ENCODE measurements around the gene NAMPT. TPM values are rescaled to one million over a fixed set of nuclear protein-coding genes. Genes with fewer than 3 reads are reported as not detected.

Gene NAMPT
- total and polyA plus RNA-seq, 4 donors, result 37.0 to 146 (median 53.7) TPM

DNA sequence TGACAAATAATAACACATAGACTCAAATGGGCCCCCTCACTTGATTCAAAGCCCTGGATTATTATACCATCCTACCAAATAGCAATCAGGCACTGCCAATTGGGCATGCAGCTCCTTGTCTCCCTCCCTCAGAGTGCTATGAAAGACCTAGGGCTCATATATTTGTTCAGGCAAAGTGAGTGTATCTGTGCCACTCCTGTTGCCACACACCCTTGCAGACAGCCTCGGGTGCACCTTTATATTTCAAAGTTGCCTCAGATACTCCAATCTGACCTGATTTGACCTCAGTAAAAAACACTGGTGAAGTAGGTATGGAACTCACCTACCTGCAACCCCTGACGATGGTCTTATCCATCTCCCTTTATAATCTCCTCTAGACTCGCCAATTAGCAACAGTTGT is 3.0 kb upstream of the NAMPT start:
- WGBS (ENCODE audit: insufficient coverage), result no CpG with 5 or more reads among the region's 3 CpGs

GRCh38 chr7:106285855-106286492 is 1.2 kb upstream of the NAMPT start:
- peak overlapping the region; percentile 95 for H3K27ac ChIP-seq (ENCODE audit: low read depth, low read length)
- WGBS (ENCODE audit: insufficient coverage), result 20% methylated on average over 3 of the region's 14 CpGs
- H3K36me3 ChIP-seq (ENCODE audit: control insufficient read depth, insufficient read depth, low read length), result no peaks in the 10 kb centered on the region
- H3K27me3 ChIP-seq (ENCODE audit: control insufficient read depth, insufficient read depth, low read length), result no peaks in the 10 kb centered on the region
- H3K4me1 ChIP-seq (ENCODE audit: control insufficient read depth, insufficient read depth, low read length), result peaks cover 3% of the 10 kb centered on the region
- H3K9me3 ChIP-seq (ENCODE audit: control insufficient read depth, insufficient read depth, low read length), result no peaks in the 10 kb centered on the region
- peak in 2 of 6 donors; percentile 1 to 7 for DNase-seq (ENCODE audit: low read depth in 4 of 6, low spot score in 6 of 6)
- peak overlapping the region; percentile 85 for H3K4me3 ChIP-seq (ENCODE audit: low read depth, low read length)

More for the DNA sequence above, 3.0 kb upstream of the NAMPT start:
- H3K9me3 ChIP-seq (ENCODE audit: control insufficient read depth, insufficient read depth, low read length), result no peaks in the 10 kb centered on the region
- no peak overlapping the region for H3K4me3 ChIP-seq (ENCODE audit: low read depth, low read length)
- peaks cover 3% of the 10 kb centered on the region for H3K4me1 ChIP-seq (ENCODE audit: control insufficient read depth, insufficient read depth, low read length)
- DNase-seq (ENCODE audit: low read depth in 4 of 6, low spot score in 6 of 6), result no peak
- no peaks in the 10 kb centered on the region for H3K36me3 ChIP-seq (ENCODE audit: control insufficient read depth, insufficient read depth, low read length)
- H3K27ac ChIP-seq (ENCODE audit: low read depth, low read length), result no peak overlapping the region
- H3K27me3 ChIP-seq (ENCODE audit: control insufficient read depth, insufficient read depth, low read length), result no peaks in the 10 kb centered on the region

DNA sequence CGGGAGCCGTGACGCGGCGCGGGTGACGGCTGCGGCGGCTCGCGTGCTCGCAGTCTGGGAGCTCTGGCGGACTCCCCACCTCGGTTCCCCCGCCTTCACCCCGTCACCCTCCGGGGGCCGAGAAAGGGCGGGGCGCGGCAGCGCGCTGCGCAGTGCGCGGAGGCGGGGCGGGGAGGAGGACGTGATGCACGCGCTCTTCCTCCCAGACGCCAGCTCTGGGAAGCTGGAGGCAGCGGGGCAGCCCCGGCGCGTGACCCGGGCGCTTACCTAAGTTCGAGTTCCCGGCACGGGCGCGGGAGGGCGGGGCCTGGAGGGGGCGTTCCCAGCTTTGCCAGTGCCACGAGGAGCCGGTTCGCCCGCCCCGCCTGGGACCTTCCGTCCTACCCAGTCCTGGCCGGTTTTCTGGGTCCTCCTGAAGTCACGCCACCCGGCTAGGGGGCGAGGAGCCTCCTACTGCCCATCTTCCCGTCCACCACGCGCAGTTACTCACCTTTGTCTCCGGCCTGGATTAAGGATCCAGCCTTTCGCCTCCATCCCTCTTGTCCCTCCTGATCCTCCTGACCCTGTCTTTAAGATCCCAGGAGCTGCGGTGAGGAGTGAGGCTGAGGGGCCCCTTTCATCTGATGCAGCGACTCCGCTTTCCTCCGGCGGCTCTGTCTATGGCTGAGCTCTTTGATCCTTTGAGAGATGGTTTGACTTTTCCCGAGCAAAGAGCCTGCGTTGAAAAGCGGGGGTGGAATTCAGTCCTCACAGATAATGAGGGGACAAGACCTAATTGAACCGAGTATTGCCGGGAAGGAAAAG is 470 bp upstream of the NAMPT start:
- Histone ChIP-seq H3K4me3 (ENCODE audit: low read depth, low read length) (peak overlapping the region; percentile 85), H3K4me1 (ENCODE audit: control insufficient read depth, insufficient read depth, low read length) (peaks cover 3% of the 10 kb centered on the region), H3K27me3 (ENCODE audit: control insufficient read depth, insufficient read depth, low read length) (no peaks in the 10 kb centered on the region), H3K36me3 (ENCODE audit: control insufficient read depth, insufficient read depth, low read length) (no peaks in the 10 kb centered on the region), H3K27ac (ENCODE audit: low read depth, low read length) (peak overlapping the region; percentile 95), H3K9me3 (ENCODE audit: control insufficient read depth, insufficient read depth, low read length) (no peaks in the 10 kb centered on the region)
- peak; percentile 87 to 98 (median 92) for DNase-seq (ENCODE audit: low read depth in 4 of 6, low spot score in 6 of 6)
- under 1% methylated on average over 67 of the region's 70 CpGs for WGBS (ENCODE audit: insufficient coverage)

DNA sequence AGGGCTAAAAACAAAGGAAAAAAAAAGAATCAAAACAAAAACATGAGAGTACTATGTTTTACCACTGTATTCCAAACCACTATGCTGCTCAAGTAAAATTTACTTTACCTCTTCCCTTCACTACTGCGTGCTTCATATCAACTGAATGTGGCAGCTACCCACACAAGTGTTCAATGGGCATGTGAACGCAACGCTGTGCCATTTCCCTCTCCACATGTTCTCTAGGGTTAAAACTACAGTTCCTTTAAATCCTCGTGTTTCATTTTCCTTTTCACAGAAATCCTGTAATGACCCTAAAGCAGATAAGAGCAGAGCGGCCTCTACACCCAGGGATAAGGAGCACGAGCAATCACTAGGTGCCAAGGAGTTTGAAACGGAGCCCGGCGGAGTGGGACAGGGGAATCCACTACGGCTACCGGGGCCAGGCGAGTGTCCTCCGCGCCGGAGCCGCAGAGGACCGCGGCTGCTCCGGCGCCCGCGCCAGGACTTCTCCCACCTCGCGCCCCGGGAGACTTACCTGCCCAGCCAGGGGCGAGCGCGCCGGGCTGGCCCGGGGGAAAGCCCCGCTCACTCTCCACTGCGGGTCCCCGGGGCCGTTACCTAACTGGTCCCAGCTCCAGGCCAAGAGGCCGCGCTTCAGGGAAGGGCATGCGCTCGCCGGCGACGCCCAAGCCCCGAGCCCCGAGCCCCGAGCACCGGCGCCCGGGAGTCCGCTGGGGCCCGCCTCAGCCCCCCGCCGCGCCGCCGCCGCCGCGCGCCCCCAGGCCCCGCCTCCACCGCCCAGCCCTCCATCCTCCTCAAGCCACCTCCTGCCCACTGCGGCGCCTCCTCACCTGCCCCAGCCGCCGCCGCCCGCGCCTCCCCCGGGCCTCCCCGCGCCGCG is 711 bp downstream of the NAMPT start:
- peaks cover 3% of the 10 kb centered on the region for H3K4me1 ChIP-seq (ENCODE audit: control insufficient read depth, insufficient read depth, low read length)
- no peaks in the 10 kb centered on the region for H3K36me3 ChIP-seq (ENCODE audit: control insufficient read depth, insufficient read depth, low read length)
- H3K27me3 ChIP-seq (ENCODE audit: control insufficient read depth, insufficient read depth, low read length), result no peaks in the 10 kb centered on the region
- peak; percentile 24 to 73 (median 38) for DNase-seq (ENCODE audit: low read depth in 4 of 6, low spot score in 6 of 6)
- H3K9me3 ChIP-seq (ENCODE audit: control insufficient read depth, insufficient read depth, low read length), result no peaks in the 10 kb centered on the region
- H3K4me3 ChIP-seq (ENCODE audit: low read depth, low read length), result peak overlapping the region; percentile 85
- H3K27ac ChIP-seq (ENCODE audit: low read depth, low read length), result peak overlapping the region; percentile 95
- under 1% methylated on average over 58 of the region's 72 CpGs for WGBS (ENCODE audit: insufficient coverage)

DNA sequence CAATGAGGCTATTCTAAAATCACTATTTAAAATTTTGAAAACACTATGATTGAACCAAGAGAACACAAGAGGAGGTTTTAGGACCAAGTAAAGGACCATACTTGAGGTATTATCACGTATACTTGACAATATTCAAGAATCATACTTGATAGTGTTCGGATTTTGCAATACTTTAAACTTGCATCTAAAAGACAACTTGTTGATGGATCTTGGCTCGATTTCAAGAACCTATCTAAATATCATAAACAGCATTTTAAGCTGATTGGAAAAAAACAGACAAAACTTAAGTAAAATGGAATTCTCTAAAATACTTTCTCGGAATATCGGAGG is 1.3 kb downstream of the NAMPT start:
- Histone ChIP-seq H3K36me3 (ENCODE audit: control insufficient read depth, insufficient read depth, low read length) (no peaks in the 10 kb centered on the region), H3K4me3 (ENCODE audit: low read depth, low read length) (peak overlapping the region; percentile 59), H3K9me3 (ENCODE audit: control insufficient read depth, insufficient read depth, low read length) (no peaks in the 10 kb centered on the region), H3K27me3 (ENCODE audit: control insufficient read depth, insufficient read depth, low read length) (no peaks in the 10 kb centered on the region), H3K27ac (ENCODE audit: low read depth, low read length) (peak overlapping the region; percentile 74), H3K4me1 (ENCODE audit: control insufficient read depth, insufficient read depth, low read length) (peaks cover 3% of the 10 kb centered on the region)
- peak in 1 of 6 donors; percentile 4 for DNase-seq (ENCODE audit: low read depth in 4 of 6, low spot score in 6 of 6)
- WGBS (ENCODE audit: insufficient coverage), result 40% methylated on average over 2 of the region's 5 CpGs

DNA sequence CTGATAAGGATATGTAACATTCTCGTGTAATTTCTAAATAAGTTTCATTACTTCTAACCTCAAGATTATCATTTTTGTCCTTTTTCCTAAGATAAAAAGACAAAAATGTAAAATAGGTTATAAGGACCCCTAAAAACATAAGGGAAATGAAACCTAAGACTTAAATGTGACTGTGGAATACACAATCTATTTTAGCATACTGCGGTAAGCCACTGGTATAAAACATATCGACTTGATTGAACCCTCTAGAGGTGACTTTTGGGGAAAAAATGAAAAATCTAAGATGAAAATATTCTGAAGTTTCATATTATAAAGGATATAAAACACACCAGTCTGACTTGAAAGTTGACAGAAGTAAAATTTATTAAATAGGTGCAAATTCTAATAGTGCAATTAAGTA is 1.9 kb downstream of the NAMPT start:
- whole genome bisulfite sequencing (ENCODE audit: insufficient coverage), result no CpG with 5 or more reads among the region's 3 CpGs
- peaks cover 3% of the 10 kb centered on the region for H3K4me1 ChIP-seq (ENCODE audit: control insufficient read depth, insufficient read depth, low read length)
- H3K36me3 ChIP-seq (ENCODE audit: control insufficient read depth, insufficient read depth, low read length), result no peaks in the 10 kb centered on the region
- no peaks in the 10 kb centered on the region for H3K9me3 ChIP-seq (ENCODE audit: control insufficient read depth, insufficient read depth, low read length)
- H3K27ac ChIP-seq (ENCODE audit: low read depth, low read length), result no peak overlapping the region
- no peak for DNase-seq (ENCODE audit: low read depth in 4 of 6, low spot score in 6 of 6)
- H3K27me3 ChIP-seq (ENCODE audit: control insufficient read depth, insufficient read depth, low read length), result no peaks in the 10 kb centered on the region
- H3K4me3 ChIP-seq (ENCODE audit: low read depth, low read length), result no peak overlapping the region

DNA sequence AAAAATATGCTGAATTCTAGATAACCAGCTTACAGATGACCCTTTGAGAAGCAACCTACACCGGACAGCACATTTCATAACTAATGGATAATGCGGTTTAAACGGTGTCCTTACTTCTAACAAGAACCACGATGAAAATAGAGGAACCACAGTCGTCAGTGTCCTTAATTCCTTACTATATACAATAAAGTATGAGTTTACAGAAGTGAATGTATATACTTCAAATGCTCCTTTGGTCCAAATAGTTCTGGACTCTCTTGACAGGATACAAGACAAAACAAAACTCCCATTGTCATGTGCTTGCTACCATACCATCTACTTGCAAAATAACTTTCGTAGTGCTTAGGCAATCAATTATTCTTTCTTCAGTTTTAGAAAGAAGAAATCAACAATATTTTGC is 2.4 kb downstream of the NAMPT start:
- Histone ChIP-seq H3K9me3 (ENCODE audit: control insufficient read depth, insufficient read depth, low read length) (no peaks in the 10 kb centered on the region), H3K4me3 (ENCODE audit: low read depth, low read length) (no peak overlapping the region), H3K36me3 (ENCODE audit: control insufficient read depth, insufficient read depth, low read length) (no peaks in the 10 kb centered on the region), H3K27me3 (ENCODE audit: control insufficient read depth, insufficient read depth, low read length) (no peaks in the 10 kb centered on the region), H3K27ac (ENCODE audit: low read depth, low read length) (no peak overlapping the region), H3K4me1 (ENCODE audit: control insufficient read depth, insufficient read depth, low read length) (peaks cover 3% of the 10 kb centered on the region)
- DNase-seq (ENCODE audit: low read depth in 4 of 6, low spot score in 6 of 6), result no peak
- WGBS (ENCODE audit: insufficient coverage), result no CpG with 5 or more reads among the region's 6 CpGs

- H3K9me3 ChIP-seq (ENCODE audit: control insufficient read depth, insufficient read depth, low read length), result no peaks in the 10 kb centered on the region
- no peaks in the 10 kb centered on the region for H3K36me3 ChIP-seq (ENCODE audit: control insufficient read depth, insufficient read depth, low read length)
- H3K4me1 ChIP-seq (ENCODE audit: control insufficient read depth, insufficient read depth, low read length), result peaks cover 3% of the 10 kb centered on the region
- no peak for DNase-seq (ENCODE audit: low read depth in 4 of 6, low spot score in 6 of 6)
- 100% methylated on average over 2 of the region's 5 CpGs for WGBS (ENCODE audit: insufficient coverage)
- no peaks in the 10 kb centered on the region for H3K27me3 ChIP-seq (ENCODE audit: control insufficient read depth, insufficient read depth, low read length)
- H3K4me3 ChIP-seq (ENCODE audit: low read depth, low read length), result no peak overlapping the region
- H3K27ac ChIP-seq (ENCODE audit: low read depth, low read length), result no peak overlapping the region
Measured at GRCh38 chr7:106281585-106282318, 3.0 kb downstream of the NAMPT start.

- no peak overlapping the region for H3K4me3 ChIP-seq (ENCODE audit: low read depth, low read length)
- no peak overlapping the region for H3K27ac ChIP-seq (ENCODE audit: low read depth, low read length)
- H3K36me3 ChIP-seq (ENCODE audit: control insufficient read depth, insufficient read depth, low read length), result peaks cover 4% of the 10 kb centered on the region
- H3K9me3 ChIP-seq (ENCODE audit: control insufficient read depth, insufficient read depth, low read length), result no peaks in the 10 kb centered on the region
- no peak for DNase-seq (ENCODE audit: low read depth in 4 of 6, low spot score in 6 of 6)
- H3K27me3 ChIP-seq (ENCODE audit: control insufficient read depth, insufficient read depth, low read length), result no peaks in the 10 kb centered on the region
- H3K4me1 ChIP-seq (ENCODE audit: control insufficient read depth, insufficient read depth, low read length), result peaks cover 3% of the 10 kb centered on the region
Measured at GRCh38 chr7:106281127-106281526, 3.7 kb downstream of the NAMPT start.

Data from spinal cord (tissue), 10 donors.